GM18517 (cell line): ENCODE results near the gene CLC.
"Not testable (repeated sequence)": the region's sequence is repeated elsewhere in the genome, so short reads cannot be mapped to it uniquely, and the experiment has no call there.

Source experiments
- ATAC-seq: cut with Tn5 transposase; IDR thresholded peaks from one replicate; pipeline ENCODE4 v1.9.1; 2021; ENCODE audit warnings: mild to moderate bottlenecking, moderate library complexity; ENCODE audit not compliant: unreplicated experiment

CLC gene

GRCh38 chr19:39731685-39732084 is 6.1 kb downstream of the CLC start:
- ATAC-seq, result no peak

- ATAC-seq, result no peak
Measured at GRCh38 chr19:39729594-39729993, 8.2 kb downstream of the CLC start.

GRCh38 chr19:39728040-39728439 is 9.8 kb downstream of the CLC start:
- ATAC-seq, result no peak

- no peak for ATAC-seq
Measured at GRCh38 chr19:39727070-39727800, 10.6 kb downstream of the CLC start.

- ATAC-seq, result no peak
Measured at GRCh38 chr19:39725995-39726394, 11.8 kb downstream of the CLC start.

- ATAC-seq, result not testable (repeated sequence)
Measured at GRCh38 chr19:39720144-39720543, 17.7 kb downstream of the CLC start.

GRCh38 chr19:39710333-39710890 is 27.4 kb downstream of the CLC start:
- ATAC-seq, result no peak

- ATAC-seq, result no peak
Measured at GRCh38 chr19:39709026-39709872, 28.6 kb downstream of the CLC start.

- ATAC-seq, result no peak
Measured at GRCh38 chr19:39708594-39708993, 29.2 kb downstream of the CLC start.

GRCh38 chr19:39705578-39706188 is 32.1 kb downstream of the CLC start:
- no peak for ATAC-seq

- no peak for ATAC-seq
Measured at GRCh38 chr19:39704181-39705044, 33.4 kb downstream of the CLC start, which contains the start of gene LGALS14. TSS of gene LGALS14 (plus strand) at chr19:39704481. CDS start at chr19:39704529, 48 bp downstream.

- no peak for ATAC-seq
Measured at GRCh38 chr19:39701291-39701690, 36.5 kb downstream of the CLC start.

GRCh38 chr19:39698535-39698934 is 39.3 kb downstream of the CLC start:
- no peak for ATAC-seq

GRCh38 chr19:39696387-39696786 is 41.4 kb downstream of the CLC start:
- ATAC-seq, result no peak

GRCh38 chr19:39695759-39696158 is 42.1 kb downstream of the CLC start:
- no peak for ATAC-seq

- no peak for ATAC-seq
Measured at GRCh38 chr19:39692822-39693221, 45.0 kb downstream of the CLC start.

- ATAC-seq, result no peak
Measured at GRCh38 chr19:39692166-39692565, 45.7 kb downstream of the CLC start.

- not testable (repeated sequence) for ATAC-seq
Measured at GRCh38 chr19:39688637-39689036, 49.2 kb downstream of the CLC start.

GRCh38 chr19:39686739-39687138 is 51.1 kb downstream of the CLC start:
- no peak for ATAC-seq

- no peak for ATAC-seq
Measured at GRCh38 chr19:39684267-39684666, 53.6 kb downstream of the CLC start.
